HG03066 (cell line): ENCODE results near the gene ATG16L2.

Experiments used
- ATAC-seq: cut with Tn5 transposase; IDR thresholded peaks from one replicate; pipeline ENCODE4 v1.9.1; 2021; ENCODE audit warnings: low read depth; ENCODE audit not compliant: unreplicated experiment

Gene ATG16L2

GRCh38 chr11:72814286-72815109 is at the start of gene ATG16L2:
Gene ATG16L2, plus strand, starts transcription at chr11:72814411. Its CDS starts 35 bp downstream, at chr11:72814446.
- peak; percentile 59 for ATAC-seq

GRCh38 chr11:72764503-72764902 is 49.7 kb upstream of the ATG16L2 start:
- no peak for ATAC-seq

GRCh38 chr11:72766152-72766902 is 47.9 kb upstream of the ATG16L2 start:
- no peak for ATAC-seq

GRCh38 chr11:72767203-72768062 is 46.8 kb upstream of the ATG16L2 start:
- ATAC-seq = no peak

GRCh38 chr11:72768581-72768980 is 45.6 kb upstream of the ATG16L2 start:
- no peak for ATAC-seq

- ATAC-seq = no peak
Observed at GRCh38 chr11:72769680-72770079, 44.5 kb upstream of the ATG16L2 start.

- ATAC-seq = no peak
Observed at GRCh38 chr11:72770799-72771198, 43.4 kb upstream of the ATG16L2 start.

- no peak for ATAC-seq
Observed at GRCh38 chr11:72771507-72771906, 42.7 kb upstream of the ATG16L2 start.

- no peak for ATAC-seq
Observed at GRCh38 chr11:72772059-72772458, 42.2 kb upstream of the ATG16L2 start.

- no peak for ATAC-seq
Observed at GRCh38 chr11:72773291-72773690, 40.9 kb upstream of the ATG16L2 start.

- ATAC-seq = no peak
Observed at GRCh38 chr11:72773696-72774095, 40.5 kb upstream of the ATG16L2 start.

GRCh38 chr11:72774499-72774898 is 39.7 kb upstream of the ATG16L2 start:
- ATAC-seq = no peak

- ATAC-seq = no peak
Observed at GRCh38 chr11:72775288-72776110, 38.7 kb upstream of the ATG16L2 start.

GRCh38 chr11:72776117-72776843 is 37.9 kb upstream of the ATG16L2 start:
- ATAC-seq = no peak

- no peak for ATAC-seq
Observed at GRCh38 chr11:72776844-72777754, 37.1 kb upstream of the ATG16L2 start.

GRCh38 chr11:72777755-72778278 is 36.4 kb upstream of the ATG16L2 start:
- no peak for ATAC-seq

GRCh38 chr11:72778535-72779494 is 35.4 kb upstream of the ATG16L2 start:
- no peak for ATAC-seq
